ENCODE measurements around the gene ALG10B.
"Not testable (repeated sequence)": the region's sequence is repeated elsewhere in the genome, so short reads cannot be mapped to it uniquely, and the experiment has no call there.

The ALG10B gene, protein sequence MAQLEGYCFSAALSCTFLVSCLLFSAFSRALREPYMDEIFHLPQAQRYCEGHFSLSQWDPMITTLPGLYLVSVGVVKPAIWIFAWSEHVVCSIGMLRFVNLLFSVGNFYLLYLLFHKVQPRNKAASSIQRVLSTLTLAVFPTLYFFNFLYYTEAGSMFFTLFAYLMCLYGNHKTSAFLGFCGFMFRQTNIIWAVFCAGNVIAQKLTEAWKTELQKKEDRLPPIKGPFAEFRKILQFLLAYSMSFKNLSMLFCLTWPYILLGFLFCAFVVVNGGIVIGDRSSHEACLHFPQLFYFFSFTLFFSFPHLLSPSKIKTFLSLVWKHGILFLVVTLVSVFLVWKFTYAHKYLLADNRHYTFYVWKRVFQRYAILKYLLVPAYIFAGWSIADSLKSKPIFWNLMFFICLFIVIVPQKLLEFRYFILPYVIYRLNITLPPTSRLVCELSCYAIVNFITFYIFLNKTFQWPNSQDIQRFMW

DNA sequence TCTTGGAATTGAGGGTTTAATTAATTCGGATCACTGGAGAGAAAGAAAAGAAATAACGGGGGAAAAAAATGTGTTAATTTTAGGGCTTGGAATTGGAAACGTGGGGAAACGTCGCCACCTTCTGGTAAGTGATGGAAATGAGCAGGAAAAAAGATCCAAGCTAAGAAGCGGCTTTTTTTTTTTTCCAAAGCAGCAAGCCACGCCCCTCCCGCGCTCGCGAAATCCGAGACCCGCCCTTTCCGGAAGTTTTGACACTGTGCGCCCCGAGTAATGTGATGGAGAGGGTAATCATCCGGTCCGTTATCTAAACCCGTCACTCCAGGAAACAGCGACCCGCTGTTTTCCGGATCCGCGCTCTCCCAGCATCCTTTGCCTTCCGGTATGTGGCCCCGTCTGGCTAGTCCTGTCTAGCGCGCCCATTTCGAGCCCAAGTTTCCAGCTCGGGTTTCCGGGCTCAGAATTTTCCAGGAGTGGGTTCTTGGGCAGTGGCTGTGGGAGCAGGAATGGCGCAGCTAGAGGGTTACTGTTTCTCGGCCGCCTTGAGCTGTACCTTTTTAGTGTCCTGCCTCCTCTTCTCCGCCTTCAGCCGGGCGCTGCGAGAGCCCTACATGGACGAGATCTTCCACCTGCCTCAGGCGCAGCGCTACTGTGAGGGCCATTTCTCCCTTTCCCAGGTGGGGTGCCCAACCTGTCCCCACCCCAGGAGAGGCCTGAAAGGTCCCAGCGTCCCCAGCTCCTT, at the start of gene ALG10B:
Gene ALG10B (plus strand): TSS at position 384 of the 739 bp plus-strand sequence. CDS start 120 bp downstream, at position 504.
- peak; percentile 85 to 88 for DNase-seq (ENCODE audit: low read depth in 2 of 2)

DNA sequence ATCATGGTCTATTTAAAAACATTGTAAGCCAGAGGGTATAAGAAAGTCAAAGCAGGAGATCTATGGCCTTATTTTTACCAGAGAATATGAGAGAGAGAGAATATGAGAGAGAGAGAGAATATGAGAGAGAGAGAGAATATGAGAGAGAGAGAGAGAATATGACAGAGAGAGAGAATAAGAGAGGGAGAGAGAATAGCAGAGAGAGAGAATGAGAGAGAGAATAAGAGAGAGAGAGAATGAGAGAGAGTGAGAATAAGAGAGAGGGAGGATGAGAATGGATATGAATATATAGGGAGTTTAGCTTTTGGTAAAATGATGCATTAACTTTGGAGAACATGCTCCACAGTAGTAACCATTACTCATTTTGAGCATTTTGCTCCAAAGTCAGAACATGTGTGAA, 48.0 kb upstream of the ALG10B start:
- no peak for DNase-seq (ENCODE audit: low read depth in 2 of 2)

DNA sequence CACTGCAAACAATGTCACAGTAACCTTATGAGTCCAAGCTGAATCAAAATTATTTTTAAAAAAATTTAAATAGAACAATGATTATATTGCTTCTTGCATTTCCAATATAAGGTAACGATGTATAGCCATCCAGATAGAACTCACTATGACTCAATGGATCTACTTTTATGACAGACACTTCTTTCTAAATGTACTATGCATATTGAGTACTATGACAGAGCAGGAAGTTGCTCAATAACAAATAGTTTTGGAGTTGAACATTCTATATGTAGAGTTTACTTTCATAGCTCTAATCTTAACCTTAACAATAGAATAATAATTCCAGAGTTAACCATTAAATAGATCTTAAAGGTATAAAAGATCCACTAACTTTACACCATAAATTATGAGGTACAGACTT, 46.7 kb upstream of the ALG10B start:
- no peak for DNase-seq (ENCODE audit: low read depth in 2 of 2)

DNA sequence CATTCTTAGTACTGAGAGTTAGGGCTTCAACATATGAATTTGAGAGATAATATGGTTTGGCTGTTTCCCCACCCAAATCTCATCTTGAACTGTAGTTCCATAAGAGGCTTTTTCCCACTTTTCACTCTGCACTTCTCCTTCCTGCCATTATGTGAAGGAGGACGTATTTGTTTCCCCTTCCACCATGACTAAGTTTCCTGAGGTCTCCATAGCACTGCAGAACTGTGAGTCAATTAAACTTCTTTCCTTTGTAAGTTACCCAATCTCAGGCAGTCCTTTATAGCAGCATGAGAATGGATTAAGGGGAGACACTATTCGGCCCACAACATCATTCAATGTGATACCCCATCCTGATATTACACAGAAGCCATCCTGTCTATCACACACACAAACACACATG, 36.8 kb upstream of the ALG10B start:
- DNase-seq (ENCODE audit: low read depth in 2 of 2): no peak

DNA sequence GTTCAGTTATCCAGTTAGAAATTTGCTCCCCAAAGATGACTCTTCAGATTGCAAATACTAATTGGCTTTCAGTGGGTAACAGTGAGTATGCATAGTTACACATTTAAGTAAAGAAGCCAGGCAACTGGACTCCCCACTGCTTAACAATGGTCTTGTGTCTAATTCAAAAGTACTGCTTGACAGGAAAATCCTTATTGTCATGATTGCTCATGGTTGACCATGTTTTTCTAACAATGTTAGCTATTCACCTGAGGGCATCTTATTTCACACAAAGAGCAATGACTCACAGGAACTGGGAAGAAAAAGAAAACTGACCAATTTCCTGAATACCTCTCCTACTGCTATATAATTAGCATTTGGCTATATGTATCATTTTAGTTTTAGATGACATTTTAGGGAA, 33.7 kb upstream of the ALG10B start:
- no peak for DNase-seq (ENCODE audit: low read depth in 2 of 2)

DNA sequence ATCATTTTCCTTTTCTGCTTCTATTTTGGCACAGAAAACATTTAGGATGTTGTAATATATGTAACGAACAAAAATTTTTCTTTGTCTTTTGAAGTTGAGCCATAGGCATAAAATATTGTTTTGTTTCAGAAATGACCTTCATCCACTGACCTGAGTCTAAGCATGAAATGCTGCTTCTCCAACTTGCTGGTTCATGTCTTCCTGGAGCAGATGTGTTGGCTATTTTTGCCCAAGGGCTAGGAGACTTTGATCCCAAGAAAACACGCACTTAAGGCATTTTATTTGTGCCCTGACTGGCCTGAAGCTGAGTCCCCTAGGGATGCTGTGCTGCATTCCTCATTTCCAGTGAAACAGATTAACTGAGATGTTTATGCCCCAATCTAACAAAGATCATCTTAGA, 27.2 kb upstream of the ALG10B start:
- no peak for DNase-seq (ENCODE audit: low read depth in 2 of 2)

DNA sequence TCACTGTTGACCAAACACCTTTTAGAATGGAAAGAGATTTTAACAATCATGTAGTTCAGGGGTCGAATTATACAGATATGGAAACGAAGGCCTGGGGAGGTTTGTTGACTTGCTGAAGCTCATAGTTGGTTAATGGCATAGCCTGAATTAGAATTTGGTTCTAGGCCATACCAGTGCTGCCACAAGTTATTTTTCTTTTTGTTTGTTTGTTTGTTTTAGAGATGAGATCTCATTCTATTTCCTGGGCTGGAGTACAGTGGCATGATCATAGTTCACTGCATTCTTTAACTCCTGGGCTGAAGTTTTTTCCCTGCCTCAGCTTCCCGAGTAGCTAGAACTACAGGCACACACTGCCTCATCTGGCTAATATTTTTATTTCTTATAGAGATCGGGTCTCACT, 25.4 kb upstream of the ALG10B start:
- no peak for DNase-seq (ENCODE audit: low read depth in 2 of 2)

DNA sequence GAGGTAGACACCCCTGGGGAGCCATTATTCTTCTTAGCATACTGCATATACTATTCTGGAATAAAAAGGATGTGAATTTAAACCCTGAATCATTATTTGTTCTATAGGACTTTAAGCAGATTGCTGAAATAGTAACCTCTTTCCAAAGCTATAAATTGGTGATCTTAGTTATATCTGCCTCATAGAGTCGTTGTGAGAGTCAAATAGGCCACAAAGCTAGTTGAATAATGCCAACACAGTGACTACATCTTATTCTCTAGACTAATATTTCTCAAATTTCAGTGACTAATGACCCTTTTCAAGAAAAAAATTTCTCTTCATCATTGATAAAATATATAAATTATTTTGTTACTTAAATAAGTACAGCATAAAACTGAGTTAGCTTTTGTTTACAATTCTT, 13.6 kb upstream of the ALG10B start:
- DNase-seq (ENCODE audit: low read depth in 2 of 2): not testable (repeated sequence)

DNA sequence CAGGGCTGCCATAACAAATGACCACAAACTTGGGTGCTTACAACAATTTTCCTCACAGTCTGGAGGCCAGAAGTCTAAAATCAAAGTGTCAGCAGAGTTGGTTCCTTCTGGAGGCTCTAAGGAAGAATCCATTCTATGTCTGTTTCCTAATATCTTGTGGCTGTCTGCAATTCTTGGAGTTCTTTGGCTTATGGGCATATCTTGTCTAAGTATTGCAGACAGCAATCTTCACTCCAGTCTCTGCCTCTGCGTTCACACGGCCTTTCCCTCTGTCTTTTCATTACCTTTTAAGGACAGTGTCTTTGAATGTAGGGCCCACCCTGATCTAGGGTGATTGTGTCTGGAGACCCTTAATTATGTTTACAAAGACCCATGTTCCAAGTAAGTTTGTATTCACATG, 5.4 kb downstream of the ALG10B start:
- DNase-seq (ENCODE audit: low read depth in 2 of 2): not testable (repeated sequence)

DNA sequence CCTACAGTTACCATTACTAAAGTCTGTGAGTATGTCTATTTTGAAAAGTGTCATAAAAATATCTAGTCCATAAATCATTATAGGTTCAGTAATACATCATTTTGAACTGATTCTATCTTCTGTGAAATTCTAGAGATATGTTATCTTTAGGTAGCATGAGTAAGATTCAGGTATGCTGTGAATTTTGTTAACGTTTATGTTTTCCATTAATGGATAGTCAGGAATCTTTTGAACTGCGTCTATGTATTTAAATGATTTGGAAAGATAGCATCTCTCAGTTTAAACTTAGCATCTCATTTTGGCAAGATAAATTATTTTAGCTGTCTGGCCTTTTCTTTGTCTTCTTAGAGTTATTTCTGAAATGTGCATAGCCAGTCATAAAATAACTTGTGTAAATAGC, 8.3 kb downstream of the ALG10B start:
- DNase-seq (ENCODE audit: low read depth in 2 of 2): no peak

DNA sequence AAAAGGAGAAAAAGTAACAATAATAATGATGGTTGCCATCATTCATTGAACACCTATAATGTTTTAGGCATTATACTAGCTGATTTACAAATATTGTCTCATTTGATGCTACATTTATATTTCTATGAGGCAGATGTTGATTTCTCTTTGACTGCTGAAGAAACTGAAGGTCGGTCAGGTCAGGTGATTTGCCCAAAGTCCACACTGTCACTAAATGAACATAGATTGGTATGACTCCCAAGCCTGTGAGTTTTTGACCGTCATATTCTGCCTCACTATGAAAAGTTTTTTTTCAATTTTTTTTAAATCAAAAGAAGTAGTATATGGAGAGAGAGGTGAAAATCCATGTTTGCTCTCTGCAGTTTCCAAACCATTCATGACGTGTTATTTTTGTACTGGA, 10.8 kb downstream of the ALG10B start:
- no peak for DNase-seq (ENCODE audit: low read depth in 2 of 2)

DNA sequence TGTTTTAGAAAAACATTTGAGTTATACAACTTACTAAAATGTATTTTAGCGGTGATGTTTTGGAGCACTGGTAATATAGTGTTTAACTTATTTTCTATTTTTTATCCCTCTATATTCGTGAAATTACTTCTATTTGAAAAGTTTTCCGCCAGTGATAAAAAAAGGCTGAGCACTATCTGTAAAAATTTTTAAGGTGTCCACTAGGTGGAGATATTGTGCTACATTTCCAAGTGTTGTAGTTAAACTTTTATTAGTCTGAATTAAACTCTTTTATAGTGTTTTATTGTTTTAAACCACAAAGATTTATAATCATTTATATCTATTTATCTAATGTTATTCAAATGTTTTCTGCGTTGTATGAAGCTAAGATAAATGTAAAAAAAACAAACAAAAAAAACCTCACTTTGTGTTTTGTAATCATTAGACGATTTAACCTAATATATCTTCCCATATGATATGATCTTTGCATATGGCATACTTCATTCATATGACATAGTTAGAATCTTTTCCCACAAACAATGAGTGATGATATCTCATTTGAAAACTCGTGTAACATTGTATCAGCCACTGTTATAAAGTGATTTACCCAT, 11.8 kb downstream of the ALG10B start:
- no peak for DNase-seq (ENCODE audit: low read depth in 2 of 2)

DNA sequence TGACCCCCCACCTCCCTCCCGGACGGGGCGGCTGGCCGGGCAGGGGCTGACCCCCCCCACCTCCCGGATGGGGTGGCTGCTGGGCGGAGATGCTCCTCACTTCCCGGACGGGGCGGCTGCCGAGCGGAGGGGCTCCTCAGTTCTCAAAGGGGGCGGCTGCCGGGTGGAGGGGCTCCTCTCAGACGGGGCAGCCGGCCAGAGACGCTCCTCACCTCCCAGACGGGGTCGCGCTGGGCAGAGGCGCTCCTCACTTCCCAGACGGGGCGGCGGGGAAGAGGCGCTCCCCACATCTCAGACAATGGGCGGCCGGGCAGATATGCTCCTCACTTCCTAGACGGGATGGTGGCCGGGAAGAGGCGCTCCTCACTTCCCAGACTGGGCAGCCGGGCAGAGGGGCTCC, 13.8 kb downstream of the ALG10B start:
- not testable (repeated sequence) for DNase-seq (ENCODE audit: low read depth in 2 of 2)

DNA sequence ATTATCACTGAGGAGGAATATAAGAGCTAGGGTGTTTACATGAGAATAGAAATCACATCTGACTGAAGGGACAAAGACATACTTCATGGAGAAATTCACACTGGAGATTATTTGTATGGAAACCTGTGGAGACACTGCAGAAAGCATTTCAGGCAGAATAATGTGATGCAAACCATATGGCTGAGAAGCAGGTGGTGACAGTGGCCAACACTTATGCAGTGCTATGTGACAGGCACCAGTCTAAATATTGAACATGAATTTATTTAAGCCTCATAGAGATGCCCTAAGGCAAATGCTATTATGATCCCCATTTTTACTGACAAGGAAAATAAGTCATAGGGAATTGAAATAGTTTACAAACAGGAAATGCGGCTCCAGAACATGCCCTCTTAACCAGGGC, 16.2 kb downstream of the ALG10B start:
- DNase-seq (ENCODE audit: low read depth in 2 of 2): no peak

DNA sequence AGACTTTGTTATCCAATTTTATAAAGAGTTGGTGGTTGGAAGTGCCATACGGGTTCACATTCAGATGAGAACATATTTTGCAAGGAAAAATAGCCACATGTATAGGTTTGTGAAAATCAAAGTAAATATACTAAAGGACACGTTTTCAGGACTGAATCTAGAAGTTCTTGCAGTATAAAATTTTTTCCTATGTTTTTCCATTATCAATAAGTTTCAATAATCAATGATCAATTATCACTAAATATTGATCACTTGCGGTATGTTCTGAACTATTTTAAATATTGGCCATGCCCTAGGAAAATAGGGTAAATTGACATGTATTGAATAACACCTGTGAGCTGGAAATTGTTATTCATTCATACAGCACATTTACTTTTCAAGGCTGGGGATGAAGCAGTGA, 25.9 kb downstream of the ALG10B start:
- DNase-seq (ENCODE audit: low read depth in 2 of 2): no peak

DNA sequence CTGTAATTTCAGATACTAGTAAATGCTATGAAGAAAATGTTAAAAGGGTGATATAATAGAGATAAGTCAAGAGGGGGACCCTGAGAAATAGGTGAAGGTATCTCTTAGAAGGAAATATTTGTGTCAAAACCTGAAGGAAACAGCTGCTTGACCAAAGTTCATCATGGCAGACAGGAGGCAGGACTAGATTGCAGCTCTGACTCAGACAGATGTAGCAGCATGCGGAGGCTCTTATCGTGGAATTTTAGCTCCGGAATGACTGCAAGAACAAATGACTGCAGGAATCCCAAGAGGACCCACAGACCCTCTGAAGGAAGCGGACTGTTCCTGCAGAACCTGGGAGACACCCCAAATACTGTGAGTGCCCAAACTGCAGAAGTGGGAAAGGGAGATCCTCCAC, 26.7 kb downstream of the ALG10B start:
- not testable (repeated sequence) for DNase-seq (ENCODE audit: low read depth in 2 of 2)

DNA sequence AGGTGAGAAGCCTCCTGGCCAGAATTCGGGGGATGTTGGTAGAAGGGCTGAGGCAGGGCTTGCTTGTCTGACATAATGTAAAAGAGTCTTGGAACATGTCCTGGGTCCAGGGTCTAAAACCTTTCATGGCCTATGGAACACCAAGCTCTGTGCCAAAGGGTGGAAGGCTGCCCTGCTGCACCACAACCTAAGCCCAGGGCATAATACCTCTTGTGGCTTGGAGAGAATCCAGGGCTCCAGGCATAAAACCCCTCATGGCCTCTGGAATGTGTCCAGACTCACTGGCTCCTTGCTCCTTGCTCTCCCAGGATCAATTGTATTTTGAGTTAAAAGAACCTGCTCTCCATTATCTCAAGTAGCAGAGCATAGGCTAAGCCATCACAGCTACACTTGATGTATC, 27.3 kb downstream of the ALG10B start:
- DNase-seq (ENCODE audit: low read depth in 2 of 2): not testable (repeated sequence)

DNA sequence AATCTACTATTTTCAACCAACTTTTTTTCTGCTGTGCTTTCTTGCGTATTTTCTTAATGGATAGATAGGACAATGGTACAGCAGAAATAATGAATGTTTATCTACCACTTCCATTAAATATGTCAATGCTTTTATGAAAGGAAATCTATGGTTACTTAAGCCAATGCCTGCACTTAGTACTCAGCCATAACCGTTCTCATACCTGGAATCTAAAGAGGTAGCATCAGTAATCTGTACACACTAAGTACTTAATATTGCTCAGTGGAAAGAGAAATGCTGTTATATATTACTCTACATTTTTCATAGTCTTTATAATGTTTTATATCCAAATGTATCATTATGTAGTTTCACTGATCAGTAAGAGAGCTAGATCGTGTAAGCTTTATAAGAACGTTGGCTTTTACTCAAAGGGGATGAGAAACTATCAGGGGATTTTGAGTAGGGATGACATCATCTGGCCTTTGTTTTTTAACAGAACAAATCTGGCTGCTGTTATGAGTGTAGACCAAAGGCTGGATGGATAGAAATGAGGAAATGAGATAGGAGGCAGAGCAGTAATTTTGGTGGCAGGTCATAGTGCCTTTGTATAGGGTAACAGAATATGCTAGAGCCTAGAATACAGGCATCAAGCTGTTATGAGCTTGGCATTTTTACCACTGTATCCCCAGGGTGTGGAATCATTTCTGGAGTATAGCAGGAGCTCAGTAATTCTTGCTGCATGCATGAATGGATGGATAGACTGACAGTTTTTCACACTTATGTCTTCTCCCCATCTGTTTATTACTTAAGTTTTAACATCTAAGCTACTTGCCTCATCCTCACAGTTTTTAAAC, 34.0 kb downstream of the ALG10B start:
- DNase-seq (ENCODE audit: low read depth in 2 of 2): no peak

DNA sequence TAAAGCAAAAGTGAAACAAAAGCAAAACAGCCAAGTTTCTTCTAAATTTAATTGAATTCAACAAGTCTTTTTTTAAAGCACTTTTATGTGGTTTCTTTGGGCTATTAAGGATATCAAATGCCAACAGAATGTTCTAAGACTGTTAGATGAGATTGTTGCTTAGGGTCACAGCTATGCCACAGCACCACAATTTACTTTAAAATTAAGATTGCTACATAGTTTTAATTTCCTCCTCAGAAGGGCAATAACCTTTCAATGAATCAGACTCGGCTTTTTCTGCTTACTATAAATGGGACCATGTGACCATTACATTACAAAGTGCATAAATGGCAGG, 34.6 kb downstream of the ALG10B start:
- not testable (repeated sequence) for DNase-seq (ENCODE audit: low read depth in 2 of 2)

DNA sequence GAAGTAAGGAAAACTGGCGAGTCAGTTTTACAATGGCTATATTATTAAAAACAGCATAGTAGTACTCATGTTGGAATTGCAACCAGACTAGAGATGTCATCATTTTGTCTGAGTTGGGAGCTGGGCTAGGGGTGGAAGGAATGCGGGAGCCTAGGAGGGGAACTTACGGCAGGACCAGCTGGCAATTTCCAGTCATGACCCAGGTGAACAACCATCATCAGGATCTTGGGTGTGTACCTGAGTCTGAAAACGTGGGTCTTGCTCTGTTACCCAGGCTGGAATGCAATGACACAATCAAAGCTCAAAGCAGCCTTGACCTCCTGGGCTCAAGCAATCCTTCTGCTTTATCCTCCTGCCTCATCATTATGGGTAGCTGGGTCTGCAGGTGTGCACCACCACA, 50.9 kb downstream of the ALG10B start:
- no peak for DNase-seq (ENCODE audit: low read depth in 2 of 2)

DNA sequence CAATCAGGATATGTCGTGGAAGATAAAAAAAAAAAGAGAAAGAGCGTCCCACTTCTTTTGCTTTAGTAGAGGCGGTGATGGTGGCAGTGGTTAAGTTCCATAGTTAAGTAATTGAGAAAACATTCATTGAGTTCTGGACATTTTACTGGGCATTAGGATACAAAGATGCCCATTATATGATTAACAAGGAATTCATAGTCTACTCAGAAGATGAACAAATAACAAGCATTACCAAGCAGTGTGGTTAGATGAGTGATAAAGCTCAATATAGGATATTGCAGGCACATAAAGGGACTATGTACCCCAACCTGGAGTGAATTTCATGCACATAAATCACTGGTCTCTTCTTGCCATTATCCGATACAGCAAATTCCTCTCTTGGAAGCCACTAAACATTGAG, 53.7 kb downstream of the ALG10B start:
- DNase-seq (ENCODE audit: low read depth in 2 of 2): no peak

DNA sequence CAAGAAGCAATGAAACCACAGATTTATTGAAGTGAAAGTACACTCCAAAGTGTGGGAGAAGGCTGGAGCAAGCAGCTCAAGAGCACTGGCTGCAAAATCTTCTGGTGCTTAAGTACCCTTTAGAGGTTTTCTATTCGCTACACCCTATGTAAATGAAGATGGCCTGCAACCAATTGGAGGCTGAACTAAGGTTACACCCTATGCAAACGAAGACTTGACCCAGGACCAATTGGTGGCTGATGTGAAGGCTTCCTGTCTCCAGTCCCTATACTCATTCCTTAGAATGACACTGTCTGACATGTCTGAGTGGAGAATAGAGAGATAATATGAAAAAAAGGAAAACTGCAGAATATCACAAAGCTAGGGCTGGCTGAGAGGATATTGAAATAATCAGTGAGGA, 57.2 kb downstream of the ALG10B start:
- no peak for DNase-seq (ENCODE audit: low read depth in 2 of 2)

Measured in activated CD8-positive, alpha-beta memory T cell treated with anti-CD3 and anti-CD28 coated beads for 4 hours (primary cell).